GOT3 (cell line): ENCODE data around the gene TBC1D17.

Source experiments
- DNase-seq: peaks from one replicate; lab custom pipeline; 2025; ENCODE audit warnings: mixed read lengths; lab: John Stamatoyannopoulos, UW

Gene TBC1D17

GRCh38 chr19:49894011-49894664 lies 16.6 kb downstream of the TBC1D17 start:
- DNase-seq: no peak

- DNase-seq: no peak
These were observed 17.5 kb downstream of the TBC1D17 start for GRCh38 chr19:49894879-49895565.

DNA sequence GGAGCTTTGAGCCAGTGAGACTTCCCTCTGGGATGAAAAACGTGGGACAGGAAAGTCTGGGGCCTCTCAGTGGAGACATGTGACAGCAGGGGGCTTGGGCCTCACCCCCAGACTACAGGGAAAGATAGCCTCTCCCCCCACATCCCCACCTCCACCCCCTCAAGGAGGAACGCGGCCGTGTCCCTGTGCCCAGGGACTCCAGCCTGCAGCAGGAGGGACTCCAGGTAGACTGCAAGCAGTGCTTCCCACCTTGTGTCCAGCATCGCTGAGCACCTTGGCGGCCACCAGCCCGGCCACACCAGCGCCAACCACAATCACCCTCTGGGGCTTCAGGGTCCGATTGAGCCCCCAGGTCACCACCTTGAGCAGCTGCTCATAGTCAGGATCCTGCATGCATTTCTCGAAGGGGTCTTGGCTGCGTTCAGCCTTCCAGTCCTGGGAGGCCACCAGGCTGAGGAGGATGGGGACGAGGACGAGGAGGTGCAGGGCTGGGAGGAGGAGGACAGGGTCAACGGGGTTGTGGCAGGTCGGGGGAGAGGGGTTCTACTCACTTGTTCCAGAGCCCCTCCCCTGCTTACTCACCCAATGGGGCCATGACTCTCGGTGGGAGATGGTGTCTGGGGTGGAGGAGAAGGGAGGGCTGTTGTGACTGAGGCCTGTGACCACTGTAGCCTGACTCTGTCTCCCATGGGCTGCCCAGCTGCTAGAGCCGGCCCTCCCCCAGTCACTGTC lies 18.2 kb downstream of the TBC1D17 start:
- no peak for DNase-seq

DNA sequence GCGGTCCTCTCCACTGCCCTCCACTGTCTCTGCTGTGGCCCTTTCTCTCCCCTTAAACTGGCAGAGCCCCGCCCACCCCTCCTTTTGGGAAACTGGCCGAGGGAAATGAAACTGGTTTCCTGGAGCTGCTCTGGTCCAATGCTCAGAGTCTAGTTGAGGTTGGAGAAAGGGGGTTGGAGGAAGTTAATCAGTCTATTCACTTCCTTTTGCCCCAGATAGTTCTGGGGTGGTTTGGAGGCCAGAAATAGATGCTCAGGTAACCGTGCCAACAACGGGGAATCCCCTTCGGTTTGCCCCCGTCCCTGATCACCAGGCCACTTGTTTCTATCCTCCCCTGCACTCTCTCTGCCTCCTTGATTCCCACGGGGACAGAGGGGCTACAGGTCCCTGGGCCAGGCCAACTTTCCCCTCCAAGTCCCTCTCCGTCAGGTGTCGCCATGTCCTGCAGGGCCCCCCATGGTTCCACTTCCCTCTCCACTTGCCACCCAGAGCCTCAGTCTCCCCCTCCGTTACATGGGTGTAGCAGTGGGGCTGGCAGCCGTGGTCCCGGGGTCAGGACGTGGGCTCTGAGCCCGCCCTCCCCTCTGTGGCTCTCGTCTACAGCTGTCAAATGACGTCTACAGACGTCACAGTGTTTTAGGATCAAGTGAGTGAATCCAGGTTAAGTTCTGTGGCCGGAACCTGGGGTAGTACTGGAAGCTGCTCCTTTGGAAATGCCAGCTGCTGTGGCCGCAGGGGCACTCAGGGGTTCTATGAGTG lies 19.5 kb downstream of the TBC1D17 start, which contains the start of gene IL4I1:
IL4I1 (minus strand) TSS at position 25 of the 759 bp plus-strand sequence. CDS start 727 bp downstream, outside the sequence.
- no peak for DNase-seq

DNA sequence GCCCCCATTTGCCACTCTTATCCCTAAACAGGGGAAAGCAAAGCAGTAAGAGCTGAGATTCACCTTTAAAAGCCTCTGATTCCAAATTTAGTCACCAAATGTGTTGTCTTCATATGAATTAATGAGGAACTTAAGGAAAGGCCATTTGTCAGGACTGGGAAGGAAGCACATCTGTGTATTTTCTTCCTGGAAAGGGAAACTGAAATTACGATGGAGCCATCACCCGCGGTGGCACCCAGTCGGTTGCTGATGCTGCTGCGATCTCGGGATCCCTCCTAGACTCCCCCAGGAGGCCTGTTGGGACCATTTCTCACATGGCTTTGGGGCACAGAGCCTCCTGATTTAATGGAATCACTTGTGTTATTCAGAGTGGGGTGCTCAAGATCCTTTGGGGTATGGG lies 26.6 kb downstream of the TBC1D17 start:
- no peak for DNase-seq

DNA sequence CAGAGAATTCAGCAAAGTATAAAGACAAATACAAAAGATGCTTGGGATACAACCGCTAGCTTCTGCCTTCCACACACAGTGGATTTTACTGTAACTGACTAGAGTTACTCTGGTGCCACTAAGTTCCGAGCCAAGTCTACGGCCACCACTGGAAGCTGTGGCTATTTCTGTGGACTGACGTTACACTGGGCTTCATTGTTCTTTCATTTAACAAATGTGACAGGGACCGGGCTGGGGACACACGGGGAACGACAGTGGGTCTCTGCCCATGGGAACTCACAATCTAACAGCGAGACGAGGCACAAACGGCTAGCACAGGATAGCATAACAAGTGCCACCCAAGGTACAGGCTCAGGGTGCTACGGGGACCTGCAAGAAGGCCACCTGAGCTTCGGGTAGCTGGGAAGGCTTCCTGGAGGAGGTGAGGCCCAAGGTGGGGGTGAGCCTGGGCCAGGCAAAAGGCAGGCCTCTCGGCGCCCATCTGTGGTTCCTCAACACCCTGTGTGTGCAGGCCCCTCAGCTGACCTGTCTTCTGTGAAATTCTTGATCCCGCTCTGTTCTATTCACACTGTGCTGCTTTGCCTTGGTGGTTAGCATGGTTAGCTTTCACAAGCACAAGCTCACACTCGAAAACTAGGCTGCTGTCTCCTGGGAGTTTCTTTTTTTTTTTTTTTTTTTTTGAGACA lies 29.5 kb downstream of the TBC1D17 start:
- no peak for DNase-seq

GRCh38 chr19:49907745-49908446 lies 30.4 kb downstream of the TBC1D17 start:
- DNase-seq: no peak

DNA sequence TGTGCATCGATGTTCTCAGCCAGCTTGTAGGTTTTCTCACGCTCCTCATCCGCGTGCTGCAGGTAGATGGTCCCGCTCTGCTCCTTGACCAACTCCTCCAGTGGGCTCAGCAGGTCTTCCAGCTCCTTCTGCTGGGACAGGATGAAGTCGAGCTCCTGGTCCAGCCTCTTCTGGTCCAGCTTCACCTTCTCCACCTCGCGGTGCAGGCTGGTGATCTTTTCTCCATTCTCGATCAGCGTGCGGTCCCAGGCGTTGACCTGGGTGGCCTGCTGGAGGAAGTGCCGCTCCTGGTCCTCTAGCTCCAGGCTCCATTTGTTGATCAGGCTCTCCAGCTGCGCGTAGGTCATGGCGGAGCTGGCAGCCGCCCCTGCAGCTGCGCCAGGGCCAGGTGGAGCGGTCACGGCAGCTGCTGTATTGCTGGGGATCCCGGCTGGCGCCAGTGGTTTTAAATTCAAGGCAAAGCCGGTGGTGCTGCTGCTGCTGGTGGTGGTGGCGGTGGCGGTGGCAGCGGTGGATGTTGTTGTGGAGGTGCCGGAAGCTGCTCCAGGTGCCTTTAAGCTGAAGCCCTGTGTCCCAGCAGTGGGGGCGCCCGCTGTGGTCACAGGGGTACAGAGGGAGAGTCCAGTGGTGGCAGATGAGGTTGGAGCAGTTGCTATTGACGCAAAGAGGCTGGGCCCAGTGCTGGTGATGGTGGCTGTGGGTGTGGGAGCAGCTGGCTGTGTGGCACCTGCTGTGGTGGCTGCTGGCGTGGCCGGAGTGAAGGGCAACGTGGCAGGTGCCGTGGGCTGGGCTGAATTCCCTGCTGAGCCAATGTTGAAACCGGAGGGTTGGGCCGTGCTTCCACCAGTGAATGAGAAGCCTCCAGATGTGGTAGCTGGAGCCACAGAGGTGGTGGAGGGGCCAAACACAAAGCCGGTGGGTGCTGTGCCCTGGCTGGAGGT lies 31.2 kb downstream of the TBC1D17 start:
- no peak for DNase-seq

DNA sequence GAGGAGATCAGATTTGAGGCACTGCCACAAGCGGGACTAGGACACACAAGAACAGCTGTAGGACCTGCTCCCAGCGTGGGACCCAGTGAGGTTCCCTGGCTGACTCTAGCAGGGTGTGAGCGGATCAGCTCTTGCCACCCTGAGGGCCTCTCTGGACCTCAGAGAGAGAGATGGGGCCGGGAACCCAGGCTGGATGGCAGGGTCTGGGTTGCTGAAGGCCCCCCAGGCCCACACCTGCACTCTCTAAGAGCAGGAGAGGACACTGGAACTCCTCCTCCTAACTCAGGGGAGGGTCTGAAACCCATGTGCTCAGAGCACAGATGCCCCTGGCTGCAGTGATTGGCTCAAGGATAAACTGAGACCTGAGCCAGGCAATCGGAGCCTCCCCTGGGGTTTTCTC lies 32.7 kb downstream of the TBC1D17 start:
- no peak for DNase-seq

- no peak for DNase-seq
These were observed 34.1 kb downstream of the TBC1D17 start for GRCh38 chr19:49911381-49912145.

DNA sequence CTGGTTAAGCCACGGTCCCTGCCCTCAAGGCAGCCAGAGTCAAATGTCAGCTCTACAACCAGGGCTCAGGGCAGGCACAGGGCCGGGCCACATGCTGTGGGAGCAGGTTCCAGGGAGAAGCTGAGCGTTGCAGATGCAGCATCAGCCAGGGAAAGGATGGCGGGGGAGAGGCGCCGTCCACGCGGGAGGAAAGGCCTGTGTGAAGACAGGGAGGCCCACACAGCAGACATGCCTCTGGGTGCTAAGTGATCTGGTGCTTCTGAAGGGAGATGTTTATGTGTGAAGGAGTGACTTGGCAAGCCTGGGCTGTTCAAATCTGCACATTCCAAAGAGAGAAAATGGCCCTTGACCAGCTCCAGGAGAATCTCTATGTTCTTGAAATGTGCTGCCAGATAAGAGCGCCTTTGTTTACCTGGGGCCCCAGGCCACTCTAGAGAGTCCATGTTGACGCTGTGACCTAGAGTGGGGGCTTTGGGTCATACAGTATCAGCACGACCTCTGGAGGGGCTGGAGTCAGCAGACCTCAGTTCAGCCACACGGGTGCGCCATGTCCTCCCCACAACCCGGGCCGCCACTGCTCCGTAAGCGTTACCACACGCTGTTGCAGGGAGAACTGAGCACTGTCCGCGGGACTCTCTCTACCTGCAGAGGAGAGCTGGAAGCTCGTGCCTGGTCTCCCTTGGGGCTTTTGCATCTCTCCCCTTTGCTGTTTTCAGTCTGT lies 35.6 kb downstream of the TBC1D17 start:
- DNase-seq: no peak

DNA sequence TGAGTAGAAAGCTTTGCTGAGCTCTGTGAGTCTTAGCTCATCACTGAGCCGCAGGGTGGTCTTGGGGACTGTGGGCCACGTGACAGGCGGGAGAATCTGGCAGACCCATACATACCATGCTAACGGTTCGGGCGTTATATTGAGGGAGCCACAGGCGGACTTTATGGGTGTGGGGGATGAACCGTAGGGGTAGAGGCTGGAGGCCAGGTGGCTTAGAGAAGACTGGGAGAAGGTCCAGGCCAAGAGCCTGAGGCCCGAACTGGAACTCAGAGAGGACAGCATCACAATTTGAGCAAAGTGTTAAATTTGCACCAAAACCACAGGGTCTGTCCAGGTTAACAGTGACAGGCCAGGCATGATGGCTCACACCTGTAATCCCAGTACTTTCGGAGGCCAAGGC lies 36.2 kb downstream of the TBC1D17 start:
- DNase-seq: no peak

GRCh38 chr19:49915271-49915670 lies 37.8 kb downstream of the TBC1D17 start:
- no peak for DNase-seq

- DNase-seq: no peak
These were observed 39.6 kb downstream of the TBC1D17 start for GRCh38 chr19:49916839-49917733.

DNA sequence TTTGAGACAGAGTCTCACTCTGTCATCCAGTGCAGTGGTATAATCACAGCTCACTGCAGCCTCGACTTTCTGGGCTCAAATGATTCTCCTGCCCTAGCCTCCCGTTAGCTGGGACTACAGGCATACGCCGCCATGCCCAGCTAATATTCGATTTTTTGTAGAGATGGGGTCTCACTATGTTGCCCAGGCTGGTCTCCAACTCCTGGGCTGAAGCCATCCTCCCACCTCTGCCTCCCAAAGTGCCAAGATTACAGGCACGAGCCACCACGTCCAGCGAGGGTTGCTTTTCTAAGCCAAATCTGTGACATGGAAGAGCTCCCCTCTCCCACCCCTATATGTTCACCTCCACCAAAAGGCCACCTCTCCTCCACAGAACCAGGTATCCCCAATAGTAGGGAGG lies 40.6 kb downstream of the TBC1D17 start:
- no peak for DNase-seq

DNA sequence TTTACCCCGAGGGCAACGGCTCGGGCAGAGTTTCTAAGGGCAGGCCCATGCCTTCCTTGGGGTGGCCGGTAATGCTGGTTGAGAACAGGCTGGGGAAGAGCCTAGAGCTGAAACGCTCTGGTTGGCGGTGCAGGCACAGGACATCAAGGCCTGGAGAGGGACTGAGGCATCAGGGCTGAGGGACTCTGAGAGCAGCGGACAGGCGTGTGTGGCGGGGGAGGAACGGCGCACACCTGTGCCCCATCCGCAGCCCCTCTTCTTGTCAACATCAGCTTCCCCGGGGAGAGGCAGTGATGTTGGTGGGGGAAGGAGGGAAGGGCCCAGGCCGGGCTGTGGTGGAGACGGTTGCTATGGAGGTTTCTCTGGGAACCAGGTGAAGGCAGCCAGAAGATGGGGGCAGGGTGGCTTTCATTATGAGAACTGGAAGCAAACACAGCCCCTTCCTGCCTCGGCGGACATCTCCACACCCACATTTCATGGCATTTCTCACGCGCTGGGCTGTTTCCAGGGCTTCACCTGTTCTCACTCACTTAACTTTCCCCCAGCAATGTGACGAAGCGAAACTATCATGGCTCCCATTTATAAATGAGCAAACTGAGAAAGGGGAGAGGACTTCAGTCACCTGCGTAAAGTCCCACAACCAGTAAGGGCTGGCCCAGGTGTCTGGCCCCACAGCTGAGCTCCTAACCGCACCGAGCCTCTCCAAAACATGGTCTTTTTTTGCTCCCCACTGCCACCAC lies 43.3 kb downstream of the TBC1D17 start:
- no peak for DNase-seq
